Heart right ventricle (tissue), 16 donors: Measurements from ENCODE around the gene PTTG1IP. TPM values are rescaled to one million over a fixed set of nuclear protein-coding genes. Genes with fewer than 3 reads are reported as not detected.
"Not testable (repeated sequence)": the region's sequence is repeated elsewhere in the genome, so short reads cannot be mapped to it uniquely, and the experiment has no call there.

ENCODE experiments used
- ATAC-seq, 8 donors: fragments of 200-7000 bp; cut with Tn5 transposase; one replicate each; pipeline ENCODE4 v1.9.1; 2020; ENCODE audit warnings: mild to moderate bottlenecking in 8 of 8, moderate library complexity in 8 of 8, moderate number of reproducible peaks in 1 of 8
- DNase-seq, 2 donors: peaks; one replicate each; pipeline ENCODE4 v3.0.0-alpha.2; 2020
- H3K27ac ChIP-seq, 10 donors: fragments of 200-600 bp; sonication (generic) in 2 of 10; one replicate each; pipeline versions ENCODE4 v1.5.0 to v1.8.0; 2020 to 2022; ENCODE audit warnings: mild to moderate bottlenecking in 3 of 10
- H3K27me3 ChIP-seq, 7 donors: fragments of 200-600 bp; one replicate each; pipeline ENCODE4 v1.8.0; 2021 to 2022; ENCODE audit warnings: mild to moderate bottlenecking in 2 of 7
- H3K36me3 ChIP-seq, 9 donors: fragments of 200-600 bp; sonication (generic) in 1 of 9; one replicate each; pipeline versions ENCODE4 v1.5.0 to v1.8.0; 2020 to 2022; ENCODE audit warnings: mild to moderate bottlenecking in 2 of 9
- H3K4me1 ChIP-seq, 9 donors: fragments of 200-600 bp; sonication (generic) in 1 of 9; one replicate each; pipeline versions ENCODE4 v1.5.0 to v1.8.0; 2020 to 2022; ENCODE audit warnings: mild to moderate bottlenecking in 4 of 9
- H3K4me3 ChIP-seq, 10 donors: fragments of 200-600 bp; sonication (generic) in 2 of 10; one replicate each; pipeline versions ENCODE4 v1.5.0 to v1.8.0; 2020 to 2022; ENCODE audit warnings: mild to moderate bottlenecking in 7 of 10, moderate library complexity in 2 of 10
- H3K9me3 ChIP-seq, 11 donors: fragments of 200-600 bp in 10 of 11; sonication (generic) in 2 of 11; one replicate each; pipeline versions ENCODE4 v1.5.0 to v1.8.0; 2013 to 2022; ENCODE audit warnings: mild to moderate bottlenecking in 2 of 11, control low read depth in 1 of 11, moderate library complexity in 1 of 11
- CTCF ChIP-seq, 9 donors: fragments of 200-600 bp; sonication (generic) in 2 of 9; IDR thresholded peaks; one replicate each; pipeline versions ENCODE4 v1.5.0 to v1.8.0; 2021 to 2022; ENCODE audit warnings: antibody characterized with exemption in 9 of 9, mild to moderate bottlenecking in 5 of 9, moderate library complexity in 1 of 9
- WGBS, 2 donors: extraction: QIAGEN DNeasy Blood & Tissue Kit; methylation state at CpG; one replicate each; pipeline ENCODE4 v1.1.7; 2013; ENCODE audit warnings: inconsistent platforms in 1 of 2; 5-methylcytosine and 5-hydroxymethylcytosine counted together
- intact Hi-C, 10 donors: fragments of 100-400 bp; cut with DNase I; formaldehyde crosslinking; loops; one replicate each; pipeline versions ENCODE4 v1.11.1 to v1.14.2; 2022
- polyA plus RNA-seq, 2 donors: library from polyadenylated mRNA; stranded (reverse); fragments of 200-250 nt; gene quantifications; one replicate each; pipeline ENCODE4 v1.2.3, GENCODE V29; 2013
- total RNA-seq, 10 donors: library from RNA; stranded (reverse); fragmentation: NEBNext Ultra II Directional in 3 of 10; extraction: Animal tissue kit (Norgen Biotek cat#: 25700) in 3 of 10; gene quantifications; one replicate each; pipeline versions ENCODE4 v1.2.1 to v1.2.4, GENCODE V29; 2021 to 2023
- donor health status: Arrhythmogenic right ventricular cardiomyopathy.
- donor health status: ischemic (EF 13 %, LVEDD 7.1; RV severe dilation, severe dysfunction).
- donor health status: healthy with polysubstance abuse.
- donor health status: DM: no; HTN: yes; CAD: no.
- donor health status: DM: no; HTN: no; CAD: no.
- donor health status: ischemic (EF 25% LVEDD 6.9; RV normal size, moderate dysfunction).
- donor health status: ischemic (EF 25% LVEDD 5.7; RV mildly dilated, moderate dysfunction).
- donor health status: healthy.
- donor health status: DM: yes; HTN: yes; CAD: no.
- donor health status: Ischemic cardiomyopathy.
- donor health status: ischemic (EF 35%, LVEDD 5.7; RV mildly dilated, moderate dysfunction).
- donor health status: nonischemic (EF 11% LVEDD 7.7; RV severe dilation, severe dysfunction).
- donor health status: DM: yes; HTN: yes; CAD: no.
- donor health status: PGD.
- donor health status: ischemic (EF 29% LVEDD 5.4; RV normal size, mild dysfunction).
- donor health status: nonischemic (EF 23%, LVEDD 6.1; RV moderate dilation, normal function).

Gene PTTG1IP
- total and polyA plus RNA-seq, 12 donors = 109 to 188 (median 148) TPM

- Histone ChIP-seq H3K27ac (peak overlapping the region in 1 of 10 donors; percentile 96), H3K27me3 (peaks cover 0 to 48% (median 28%) of the 10 kb centered on the region in 7 donors), H3K4me3 (peak overlapping the region in 1 of 10 donors; percentile 72), H3K36me3 (peaks cover 0 to 12% (median 0%) of the 10 kb centered on the region in 9 donors), H3K9me3 (no peaks in the 10 kb centered on the region), H3K4me1 (peaks cover 0 to 69% (median 0%) of the 10 kb centered on the region in 9 donors)
- ATAC-seq = no peak
- intact Hi-C loops = no loop called here
- TF ChIP-seq CTCF (IDR thresholded peaks at IDR 0.05) = no peak
- no peak for DNase-seq
- 80 to 91% methylated on average over 15 of the region's 15 CpGs for WGBS, 2 donors
These were observed 44.1 kb upstream of the PTTG1IP start for GRCh38 chr21:44917446-44918106.

GRCh38 chr21:44916965-44917364 lies 43.5 kb upstream of the PTTG1IP start:
- WGBS, 2 donors = 49 to 66% methylated on average over 7 of the region's 7 CpGs
- Histone ChIP-seq H3K36me3 (peaks cover 0 to 12% (median 0%) of the 10 kb centered on the region in 9 donors), H3K4me1 (peaks cover 0 to 69% (median 0%) of the 10 kb centered on the region in 9 donors), H3K4me3 (peak overlapping the region in 1 of 10 donors; percentile 72), H3K27ac (peak overlapping the region in 1 of 10 donors; percentile 96), H3K9me3 (no peaks in the 10 kb centered on the region), H3K27me3 (peaks cover 0 to 44% (median 28%) of the 10 kb centered on the region in 7 donors)
- no peak for TF ChIP-seq CTCF (IDR thresholded peaks at IDR 0.05)
- intact Hi-C loops = no loop called here
- ATAC-seq (no peak), DNase-seq (no peak)

GRCh38 chr21:44914176-44914874 lies 40.8 kb upstream of the PTTG1IP start:
- intact Hi-C loops = no loop called here
- peak overlapping the region in 3 of 10 donors; percentile 4 to 90 (median 69) for H3K27ac ChIP-seq
- H3K4me1 ChIP-seq = peaks cover 0 to 88% (median 6%) of the 10 kb centered on the region in 9 donors
- no peak for TF ChIP-seq CTCF (IDR thresholded peaks at IDR 0.05)
- H3K36me3 ChIP-seq = peaks cover 0 to 24% (median 0%) of the 10 kb centered on the region in 9 donors
- 82 to 89% methylated on average over 18 of the region's 18 CpGs for WGBS, 2 donors
- peaks cover 0 to 18% (median 14%) of the 10 kb centered on the region in 7 donors for H3K27me3 ChIP-seq
- no peak for DNase-seq
- ATAC-seq = peak in 2 of 8 donors; percentile 24 to 29
- H3K9me3 ChIP-seq = no peaks in the 10 kb centered on the region
- peak overlapping the region in 1 of 10 donors; percentile 39 for H3K4me3 ChIP-seq

- ATAC-seq (no peak), DNase-seq (no peak)
- H3K27ac ChIP-seq = peak overlapping the region in 3 of 10 donors; percentile 29 to 90 (median 69)
- peaks cover 0 to 13% (median 9%) of the 10 kb centered on the region in 7 donors for H3K27me3 ChIP-seq
- no peak for TF ChIP-seq CTCF (IDR thresholded peaks at IDR 0.05)
- H3K4me3 ChIP-seq = peak overlapping the region in 1 of 10 donors; percentile 39
- H3K36me3 ChIP-seq = peaks cover 0 to 30% (median 0%) of the 10 kb centered on the region in 9 donors
- peaks cover 0 to 94% (median 6%) of the 10 kb centered on the region in 9 donors for H3K4me1 ChIP-seq
- H3K9me3 ChIP-seq = no peaks in the 10 kb centered on the region
- intact Hi-C loops = no loop called here
- 87 to 90% methylated on average over 7 of the region's 7 CpGs for WGBS, 2 donors
These were observed 40.1 kb upstream of the PTTG1IP start for GRCh38 chr21:44913425-44914175.

- ATAC-seq, DNase-seq, intact Hi-C loops, H3K9me3 ChIP-seq, H3K27me3 ChIP-seq: not testable (repeated sequence)
- H3K4me1 ChIP-seq = peaks cover 0 to 94% (median 9%) of the 10 kb centered on the region in 9 donors
- peak overlapping the region in 3 of 10 donors; percentile 29 to 92 (median 42) for H3K27ac ChIP-seq
- peaks cover 0 to 22% (median 0%) of the 10 kb centered on the region in 9 donors for H3K36me3 ChIP-seq
- H3K4me3 ChIP-seq = peak overlapping the region in 1 of 10 donors; percentile 39
- 81 to 82% methylated on average over 18 to 19 of the region's 25 CpGs for WGBS, 2 donors
These were observed 39.3 kb upstream of the PTTG1IP start for GRCh38 chr21:44912506-44913412.
